Testis (tissue), 2 donors: Measurements from ENCODE around the gene SORL1-AS1.

Experiments
- CTCF ChIP-seq, 3 experiments: fragments of 450-650 bp in 2 of 3; fragments of 200-600 bp in 1 of 3; sonication (generic) in 1 of 3; IDR thresholded peaks; one replicate each; pipeline ENCODE4 v1.5.1; 2016 to 2019; ENCODE audit warnings: antibody characterized with exemption in 3 of 3, mild to moderate bottlenecking in 2 of 3, moderate library complexity in 1 of 3
- POLR2A ChIP-seq: fragments of 450-650 bp; IDR thresholded peaks from one replicate; pipeline ENCODE4 v1.6.1; 2017; ENCODE audit warnings: antibody characterized with exemption, mild to moderate bottlenecking, moderate library complexity

- TF ChIP-seq CTCF (IDR thresholded peaks at IDR 0.05) = no peak
- TF ChIP-seq POLR2A = no peak
Measured at GRCh38 chr11:121425828-121426227, 26.9 kb downstream of the SORL1-AS1 start.
